Stimulated activated CD8-positive, alpha-beta memory T cell treated with anti-CD3 and anti-CD28 coated beads, Interleukin-15, amount 100 ng/mL, for 1 hour (primary cell): Measurements from ENCODE around the gene CTSW.
"Not testable (repeated sequence)": the region's sequence is repeated elsewhere in the genome, so short reads cannot be mapped to it uniquely, and the experiment has no call there.

Source experiments
- DNase-seq: peaks from one replicate; pipeline ENCODE4 v3.0.0-alpha.2; 2020; ENCODE audit warnings: low read depth

Gene CTSW

GRCh38 chr11:65886826-65887722, 7.4 kb downstream of the CTSW start:
- no peak for DNase-seq

GRCh38 chr11:65887723-65888162, 8.1 kb downstream of the CTSW start:
- no peak for DNase-seq

GRCh38 chr11:65888163-65888814, 8.7 kb downstream of the CTSW start, which contains the start of gene FIBP:
Gene FIBP, minus strand, starts transcription at chr11:65888471. Its CDS starts 53 bp downstream, at chr11:65888418.
- peak; percentile 86 for DNase-seq

- DNase-seq: peak; percentile 98
Measured at GRCh38 chr11:65890324-65891218, 10.9 kb downstream of the CTSW start, which contains the start of gene CCDC85B. Gene CCDC85B, plus strand, starts transcription at chr11:65890673. Its CDS starts 111 bp downstream, at chr11:65890784.

DNA sequence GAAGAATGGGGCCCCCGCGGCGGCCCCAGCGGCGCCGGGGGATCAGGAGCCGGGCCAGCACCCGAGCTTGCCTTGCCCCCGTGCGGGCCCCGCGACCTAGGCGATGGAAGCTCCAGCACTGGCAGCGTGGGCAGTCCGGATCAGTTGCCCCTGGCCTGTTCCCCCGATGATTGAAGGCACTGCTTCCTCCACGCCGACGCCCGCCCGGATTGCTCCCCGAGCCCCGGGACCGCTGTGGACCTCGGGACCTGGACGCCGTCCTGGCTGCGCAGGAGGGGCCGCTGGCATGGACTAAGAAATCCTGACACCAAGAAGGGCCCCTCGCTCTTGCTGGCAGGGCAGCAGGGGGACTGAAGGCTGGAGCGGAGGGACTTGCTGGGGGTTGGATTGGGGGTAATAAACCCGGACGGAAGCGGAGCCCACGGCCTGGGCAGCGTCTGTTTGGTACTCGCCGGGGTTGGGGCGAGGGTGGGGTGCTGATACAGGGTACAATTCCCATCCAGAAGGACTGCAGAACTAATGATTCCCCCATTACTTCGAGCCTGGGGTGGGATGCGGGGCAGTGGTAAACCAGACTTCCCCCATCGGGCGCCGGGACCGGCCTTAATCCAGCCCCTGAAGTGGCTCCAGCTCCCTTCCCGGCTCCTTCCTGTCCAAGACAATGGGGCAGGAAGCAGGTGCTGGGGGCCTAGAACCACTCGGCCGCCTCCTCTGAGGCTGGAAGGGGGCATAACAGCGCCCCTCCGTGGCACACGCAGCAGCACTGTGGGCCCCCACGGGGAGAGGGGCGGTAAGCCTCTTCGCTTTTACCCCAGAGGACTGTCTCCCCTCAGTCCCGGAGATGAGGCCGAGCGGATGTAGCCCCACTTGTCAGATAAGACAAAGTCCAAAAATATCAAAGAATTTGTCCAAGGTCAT, 11.8 kb downstream of the CTSW start:
- no peak for DNase-seq

- not testable (repeated sequence) for DNase-seq
Measured at GRCh38 chr11:65892137-65892540, 12.5 kb downstream of the CTSW start.

DNA sequence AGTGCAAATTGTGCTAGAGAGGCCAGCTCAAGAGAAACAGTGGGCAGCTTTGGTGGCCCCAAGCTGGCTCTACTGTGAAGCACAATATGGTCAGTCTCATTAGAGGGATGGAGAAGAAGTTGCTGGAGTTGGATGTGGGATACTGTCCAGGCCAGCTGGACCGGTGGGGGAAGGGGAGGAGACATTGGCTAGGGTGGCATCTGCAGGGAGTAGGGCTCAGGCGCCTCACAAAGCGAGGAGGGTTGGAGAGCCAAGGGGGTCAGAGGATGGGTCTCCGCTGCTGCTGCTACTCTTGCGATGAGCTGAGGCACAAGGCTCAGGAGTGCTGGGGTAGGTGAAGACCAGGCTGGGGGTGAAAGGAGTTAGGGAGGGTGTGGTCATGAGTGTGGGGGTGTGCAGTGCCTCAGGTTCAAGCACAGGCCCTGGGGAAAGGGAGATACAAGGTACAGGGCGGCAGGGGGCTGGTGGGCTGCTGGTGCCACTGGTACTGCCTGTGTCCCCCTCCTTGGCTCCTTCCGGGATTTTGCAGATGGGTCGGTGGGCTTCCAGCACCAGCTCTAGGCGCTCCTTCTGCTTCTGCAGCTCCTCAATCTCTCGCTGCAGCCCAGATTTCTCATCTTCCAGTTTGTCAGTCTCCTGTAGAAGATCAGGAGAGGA, 13.2 kb downstream of the CTSW start:
- DNase-seq: no peak

DNA sequence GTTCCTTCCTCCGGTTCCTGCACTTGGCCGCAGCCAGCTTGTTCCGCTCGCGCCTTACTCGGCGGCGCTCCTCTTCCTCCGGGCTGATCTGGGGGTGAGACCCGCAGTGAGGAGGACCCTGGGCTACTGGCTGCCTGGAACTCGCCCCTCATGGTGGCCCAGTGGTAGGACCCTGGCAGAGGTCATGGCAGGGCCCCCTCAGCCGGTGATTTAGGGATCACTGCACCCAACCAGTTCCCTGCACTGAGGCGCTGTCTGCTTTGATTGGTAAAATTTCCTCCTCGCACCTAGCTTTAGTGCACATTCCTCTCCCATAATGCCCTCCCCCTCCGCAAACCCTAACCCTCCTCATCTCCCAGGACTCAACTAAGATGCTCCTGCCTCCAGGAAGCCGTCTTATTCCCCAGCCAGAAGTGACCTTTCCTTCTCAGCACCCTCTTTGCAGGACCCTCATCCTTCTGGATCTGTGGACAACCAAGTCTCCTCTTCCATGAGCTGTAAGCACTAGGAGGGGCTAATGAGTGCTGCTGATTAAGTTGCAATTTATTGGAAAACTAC, 14.5 kb downstream of the CTSW start:
- DNase-seq: no peak

DNA sequence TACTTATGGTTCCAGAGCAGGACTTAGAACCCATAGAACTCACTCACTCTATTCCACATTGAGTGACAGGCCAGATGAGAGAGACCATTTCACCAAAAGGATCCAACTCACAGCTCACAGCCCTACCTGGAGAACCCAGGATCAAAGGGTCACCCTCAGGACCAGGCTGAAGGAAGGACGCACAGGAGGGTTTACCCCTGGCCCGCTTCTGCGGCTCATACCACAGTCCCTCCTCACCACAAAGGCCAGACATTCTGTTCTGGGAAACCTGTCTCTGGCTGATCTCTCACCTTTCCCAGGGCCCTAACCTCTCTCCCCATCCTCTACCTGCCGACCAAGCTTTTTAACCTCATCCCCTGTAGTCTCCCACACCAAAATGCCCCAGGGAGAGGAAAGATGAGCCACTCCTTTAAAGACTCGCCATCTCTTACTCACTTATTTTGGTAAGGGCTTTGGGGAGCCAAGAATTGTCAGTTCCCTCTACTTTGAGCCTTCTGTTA, 15.9 kb downstream of the CTSW start:
- no peak for DNase-seq

- DNase-seq: no peak
Measured at GRCh38 chr11:65896034-65896999, 16.7 kb downstream of the CTSW start.

DNA sequence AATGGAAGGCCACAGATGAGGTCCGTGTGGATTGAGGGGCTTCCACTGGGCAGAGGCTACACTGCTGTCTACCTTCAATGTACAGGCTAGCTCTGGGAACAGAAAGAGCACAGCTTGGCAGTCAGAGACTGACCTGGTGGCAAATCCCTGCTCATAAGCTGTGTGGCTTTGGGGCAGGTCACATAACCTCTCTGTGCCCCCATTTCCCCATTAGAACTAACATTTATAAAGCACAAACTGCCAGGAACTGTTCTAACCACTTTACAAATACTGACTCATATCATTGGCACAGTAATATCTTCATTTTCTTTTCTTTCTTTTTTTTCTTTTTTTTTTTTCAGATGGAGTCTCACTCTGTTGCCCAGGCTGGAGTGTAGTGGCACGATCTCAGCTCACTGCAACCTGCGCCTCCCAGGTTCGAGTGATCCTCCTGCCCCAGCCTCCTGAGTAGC, 17.4 kb downstream of the CTSW start:
- no peak for DNase-seq

GRCh38 chr11:65898656-65899355, 19.2 kb downstream of the CTSW start:
- no peak for DNase-seq

DNA sequence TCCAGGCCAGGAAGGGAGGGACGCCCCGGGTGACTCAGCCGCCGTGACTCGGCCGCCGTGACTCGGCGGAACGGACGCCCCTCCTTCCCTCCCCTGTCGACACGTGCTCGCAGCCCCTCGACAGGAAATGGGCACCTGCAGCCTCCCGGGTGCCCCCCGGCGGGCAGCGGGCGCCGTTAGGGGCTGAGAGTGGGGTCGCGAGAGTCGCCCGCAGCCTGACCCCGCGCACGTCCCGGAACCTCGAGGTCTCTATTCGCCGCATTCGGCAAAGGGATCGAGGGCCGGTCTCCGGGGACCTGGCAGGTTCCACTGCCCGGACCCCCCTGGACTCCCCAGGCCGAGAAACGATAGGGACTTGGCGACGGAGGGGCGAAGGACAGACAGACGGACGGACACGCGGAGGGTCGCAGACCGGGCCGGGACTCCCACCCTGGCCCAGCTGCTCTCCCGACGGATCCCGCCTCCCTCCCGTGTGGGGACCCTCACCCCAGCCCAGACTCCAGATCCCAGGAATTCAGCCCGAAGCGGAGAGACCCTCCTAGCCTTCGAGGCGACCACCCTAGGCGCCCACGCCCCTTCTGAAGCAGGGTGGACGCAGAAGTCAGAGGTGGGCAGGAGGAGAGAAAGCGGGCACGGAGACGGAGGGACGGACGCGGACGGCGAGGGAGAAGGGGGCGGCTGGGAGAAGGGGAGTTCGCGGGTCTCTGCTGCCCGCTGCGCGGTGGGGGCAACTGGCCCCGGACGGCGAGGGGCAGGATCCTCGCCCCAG, 19.9 kb downstream of the CTSW start:
- no peak for DNase-seq

DNA sequence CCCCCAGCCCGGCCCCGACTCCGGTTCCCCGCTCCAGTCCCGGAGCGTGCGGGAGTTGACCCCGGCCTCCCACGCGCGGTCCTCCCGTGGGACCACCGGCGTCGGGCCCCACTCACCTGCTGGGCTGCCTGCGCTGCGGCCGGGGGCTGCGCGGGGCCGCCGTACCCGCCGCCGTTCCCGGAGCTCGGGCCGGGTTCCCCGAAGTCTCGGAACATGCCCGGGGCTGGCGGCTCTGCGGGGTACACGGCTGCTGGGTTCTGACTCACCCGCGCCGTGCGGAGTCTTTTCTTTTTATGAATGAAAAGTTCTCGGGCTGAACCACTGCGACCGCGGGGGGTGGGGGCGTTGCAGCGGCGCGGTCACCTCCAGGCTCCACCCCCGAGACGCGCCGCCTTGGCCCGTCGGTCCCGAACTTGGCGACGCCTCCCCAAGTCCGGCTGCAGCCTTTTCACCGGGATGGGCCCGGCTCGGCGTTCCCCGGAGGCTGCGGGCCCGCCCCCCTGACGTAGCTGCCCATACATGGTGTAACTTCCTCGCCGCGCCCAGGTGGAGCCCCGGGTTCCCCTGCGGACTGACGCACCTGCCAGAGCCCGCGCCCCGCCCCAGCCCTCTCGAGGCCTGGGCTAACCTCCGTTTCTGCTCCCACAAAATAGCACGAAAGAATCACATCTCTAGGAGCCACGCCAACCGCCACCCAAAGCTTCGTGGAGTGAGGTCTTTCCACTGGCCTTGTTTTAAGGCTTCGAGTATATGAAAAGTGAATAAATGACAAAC, 20.7 kb downstream of the CTSW start, which contains the start of gene FOSL1:
FOSL1 (minus strand) TSS at position 264 of the 774 bp plus-strand sequence; CDS start at position 215, 49 bp downstream.
- DNase-seq: peak; percentile 78

- no peak for DNase-seq
Measured at GRCh38 chr11:65900899-65901180, 21.2 kb downstream of the CTSW start.

DNA sequence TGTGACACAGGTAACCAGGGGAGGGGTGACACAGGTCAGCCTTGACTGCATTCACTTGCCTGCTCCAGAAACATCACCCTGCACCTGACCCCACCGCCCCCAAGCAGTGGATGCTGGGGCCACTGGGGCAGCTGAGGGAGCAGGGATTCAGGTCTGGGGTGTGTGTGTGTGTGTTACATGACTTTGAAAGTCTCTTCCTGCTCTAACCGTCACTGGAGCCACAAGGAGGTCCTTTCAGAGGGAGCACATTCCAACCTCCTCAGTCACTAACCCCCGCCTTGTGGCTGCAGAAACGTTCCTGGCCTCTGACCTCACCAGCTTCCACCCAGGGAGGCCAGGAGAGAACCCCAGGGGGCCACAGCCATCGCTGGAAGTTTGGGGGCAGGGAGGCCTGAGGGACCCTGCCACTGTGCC, 23.4 kb downstream of the CTSW start:
- no peak for DNase-seq
